Glomerular visceral epithelial cell (primary cell): ENCODE data around the gene MYRFL.
"Not testable (repeated sequence)": the region's sequence is repeated elsewhere in the genome, so short reads cannot be mapped to it uniquely, and the experiment has no call there.

Experiments used
- DNase-seq: peaks from one replicate; pipeline ENCODE4 v3.0.0-alpha.2; 2016; ENCODE audit errors: extremely low spot score

Gene MYRFL

GRCh38 chr12:69988481-69989321 is 163.7 kb downstream of the MYRFL start:
- DNase-seq: no peak

GRCh38 chr12:69991690-69992288 is 166.8 kb downstream of the MYRFL start:
- no peak for DNase-seq

GRCh38 chr12:69993433-69993832 is 168.4 kb downstream of the MYRFL start:
- DNase-seq: no peak

- DNase-seq: not testable (repeated sequence)
Measured at GRCh38 chr12:69994086-69994485, 169.1 kb downstream of the MYRFL start.

- no peak for DNase-seq
Measured at GRCh38 chr12:69994724-69995173, 169.7 kb downstream of the MYRFL start.

- DNase-seq: no peak
Measured at GRCh38 chr12:69996241-69996640, 171.2 kb downstream of the MYRFL start.

- DNase-seq: no peak
Measured at GRCh38 chr12:69996722-69997121, 171.7 kb downstream of the MYRFL start.

- DNase-seq: no peak
Measured at GRCh38 chr12:69998011-69998410, 173.0 kb downstream of the MYRFL start.

- no peak for DNase-seq
Measured at GRCh38 chr12:69998922-69999321, 173.9 kb downstream of the MYRFL start.

- DNase-seq: no peak
Measured at GRCh38 chr12:69999561-69999960, 174.5 kb downstream of the MYRFL start.

- no peak for DNase-seq
Measured at GRCh38 chr12:70002097-70002911, 177.3 kb downstream of the MYRFL start.

- DNase-seq: no peak
Measured at GRCh38 chr12:70002912-70003255, 177.9 kb downstream of the MYRFL start.

GRCh38 chr12:70005864-70006618 is 181.0 kb downstream of the MYRFL start:
- no peak for DNase-seq

- DNase-seq: no peak
Measured at GRCh38 chr12:70006619-70006973, 181.6 kb downstream of the MYRFL start.

GRCh38 chr12:70007687-70008086 is 182.7 kb downstream of the MYRFL start:
- no peak for DNase-seq
